HepG2 (cell line): Measurements from ENCODE around the gene TCOF1. TPM values are rescaled to one million over a fixed set of nuclear protein-coding genes. Genes with fewer than 3 reads are reported as not detected.
A peak's percentile ranks its signal among the peaks of the same experiment; 100 is the strongest.

Experiments used
- CEBPG ChIP-seq: IDR thresholded peaks from 2 replicates; pipeline ENCODE4 v1.6.1; 2016
- FOSL1 ChIP-seq: sonication (generic); formaldehyde crosslinking; IDR thresholded peaks from 2 replicates; pipeline ENCODE4 v1.9.0; 2021; ENCODE audit warnings: missing genetic modification reagents, borderline replicate concordance
- FOSL2 ChIP-seq: sonication (generic); formaldehyde crosslinking; IDR thresholded peaks from 2 replicates; pipeline ENCODE4 v1.4.0; 2020; ENCODE audit warnings: missing genetic modification reagents
- NR2F6 ChIP-seq, 2 experiments: IDR thresholded peaks; 2 replicates each; pipeline ENCODE4 v1.6.1; 2016; ENCODE audit warnings: antibody characterized with exemption in 1 of 2, mild to moderate bottlenecking in 1 of 2
- POGZ ChIP-seq: sonication (generic); formaldehyde crosslinking; IDR thresholded peaks from 2 replicates; pipeline ENCODE4 v1.4.0; 2020; ENCODE audit warnings: mild to moderate bottlenecking, missing genetic modification reagents
- RFX1 ChIP-seq: fragments of 450-650 bp; IDR thresholded peaks from 2 replicates; pipeline ENCODE4 v1.6.1; 2017
- RXRA ChIP-seq: sonication (generic); formaldehyde crosslinking; IDR thresholded peaks from 2 replicates; pipeline ENCODE4 v1.5.1; 2020; ENCODE audit warnings: missing genetic modification reagents
- RXRB ChIP-seq: IDR thresholded peaks from 2 replicates; pipeline ENCODE4 v1.6.1; 2016; ENCODE audit warnings: borderline replicate concordance, missing genetic modification reagents, missing compliant biosample characterization
- SMARCC2 ChIP-seq: fragments of 450-650 bp; IDR thresholded peaks from 2 replicates; pipeline ENCODE4 v1.6.1; 2017; ENCODE audit warnings: antibody characterized with exemption, mild to moderate bottlenecking
- TARDBP ChIP-seq: sonication (generic); formaldehyde crosslinking; IDR thresholded peaks from 2 replicates; pipeline ENCODE4 v1.8.0; 2022; ENCODE audit warnings: mild to moderate bottlenecking, missing genetic modification reagents
- XBP1 ChIP-seq: sonication (generic); formaldehyde crosslinking; IDR thresholded peaks from 2 replicates; pipeline ENCODE4 v1.5.0; 2020; ENCODE audit warnings: missing genetic modification reagents
- XRCC5 ChIP-seq: fragments of 200-400 bp; formaldehyde crosslinking; optimal IDR thresholded peaks from 2 replicates; pipeline ENCODE3; 2017; ENCODE audit warnings: mild to moderate bottlenecking, low read length
- ZBTB7A ChIP-seq: sonication (generic); formaldehyde crosslinking; IDR thresholded peaks from 2 replicates; pipeline ENCODE4 v1.8.0; 2022; ENCODE audit warnings: mild to moderate bottlenecking, missing genetic modification reagents
- ZNF207 ChIP-seq: fragments of 450-650 bp; IDR thresholded peaks from 2 replicates; pipeline ENCODE4 v1.6.1; 2016; ENCODE audit warnings: antibody characterized with exemption, borderline replicate concordance
- ZNF224 ChIP-seq: sonication (generic); formaldehyde crosslinking; IDR thresholded peaks from 2 replicates; pipeline ENCODE4 v1.5.0; 2020; ENCODE audit warnings: mild to moderate bottlenecking, missing genetic modification reagents
- ZNF292 ChIP-seq: sonication (generic); formaldehyde crosslinking; IDR thresholded peaks from 2 replicates; pipeline ENCODE4 v1.8.1; 2022; ENCODE audit warnings: mild to moderate bottlenecking, low read depth, missing genetic modification reagents, borderline replicate concordance
- ZNF44 ChIP-seq: sonication (generic); formaldehyde crosslinking; IDR thresholded peaks from 2 replicates; pipeline ENCODE4 v1.5.1; 2020; ENCODE audit warnings: mild to moderate bottlenecking, missing genetic modification reagents
- ZNF772 ChIP-seq: sonication (generic); formaldehyde crosslinking; IDR thresholded peaks from 2 replicates; pipeline ENCODE4 v1.5.0; 2020; ENCODE audit warnings: mild to moderate bottlenecking, missing genetic modification reagents
- ZNF780A ChIP-seq: sonication (generic); formaldehyde crosslinking; IDR thresholded peaks from 2 replicates; pipeline ENCODE4 v1.8.0; 2022; ENCODE audit warnings: mild to moderate bottlenecking, missing genetic modification reagents, moderate library complexity
- ZNF788 ChIP-seq: sonication (generic); formaldehyde crosslinking; IDR thresholded peaks from 2 replicates; pipeline ENCODE4 v1.5.0; 2020; ENCODE audit warnings: mild to moderate bottlenecking, missing genetic modification reagents, borderline replicate concordance
- ZSCAN21 ChIP-seq: sonication (generic); formaldehyde crosslinking; IDR thresholded peaks from 2 replicates; pipeline ENCODE4 v1.8.0; 2022; ENCODE audit warnings: mild to moderate bottlenecking, missing genetic modification reagents, moderate library complexity, borderline replicate concordance
- polyA plus RNA-seq, 8 experiments: library from polyadenylated mRNA; depleted of rRNA in 3 of 8; stranded (reverse) in 7 of 8; unstranded in 1 of 8; fragments of >200 nt; fragmentation: Illumina TruSeq in 4 of 8; extraction: Trizol in 4 of 8; gene quantifications; 2 replicates each; pipeline versions ENCODE4 v1.2.1 to v1.2.3, GENCODE V29; 2011 to 2016; ENCODE audit warnings: low read depth in 4 of 8, missing spikeins in 1 of 8, mixed read lengths in 1 of 8; ENCODE audit not compliant: insufficient read depth in 1 of 8
- total RNA-seq, 5 experiments: library from RNA; depleted of rRNA; stranded (reverse); fragments of >200 nt; fragmentation: Illumina TruSeq; extraction: Trizol; gene quantifications; 2 replicates each; pipeline ENCODE4 v1.2.3, GENCODE V29; 2016; ENCODE audit warnings: low read depth in 1 of 5
- TF ChIP-seq, protein P1 (sequence below): sonication (generic); formaldehyde crosslinking; IDR thresholded peaks from 2 replicates; pipeline ENCODE4 v1.8.0; 2022; ENCODE audit warnings: missing genetic modification reagents, mild to moderate bottlenecking, inconsistent platforms, borderline replicate concordance
- TF ChIP-seq, protein P2 (sequence below): sonication (generic); formaldehyde crosslinking; IDR thresholded peaks from 2 replicates; pipeline ENCODE4 v1.5.1; 2020; ENCODE audit warnings: mild to moderate bottlenecking, missing genetic modification reagents, moderate library complexity
- TF ChIP-seq, protein P3 (sequence below), 2 experiments: fragments of 450-650 bp in 1 of 2; sonication (generic) in 1 of 2; formaldehyde crosslinking; IDR thresholded peaks; 2 replicates each; pipeline versions ENCODE4 v1.5.0 to v1.8.0; 2020 to 2022; ENCODE audit warnings: mild to moderate bottlenecking in 1 of 2, missing genetic modification reagents in 1 of 2

Gene TCOF1
- total and polyA plus RNA-seq, 2 of the 13 experiments (the other 11 are each of a cell fraction or from before 2014, with no cell fraction given) = 10.1 to 41.6 TPM

DNA sequence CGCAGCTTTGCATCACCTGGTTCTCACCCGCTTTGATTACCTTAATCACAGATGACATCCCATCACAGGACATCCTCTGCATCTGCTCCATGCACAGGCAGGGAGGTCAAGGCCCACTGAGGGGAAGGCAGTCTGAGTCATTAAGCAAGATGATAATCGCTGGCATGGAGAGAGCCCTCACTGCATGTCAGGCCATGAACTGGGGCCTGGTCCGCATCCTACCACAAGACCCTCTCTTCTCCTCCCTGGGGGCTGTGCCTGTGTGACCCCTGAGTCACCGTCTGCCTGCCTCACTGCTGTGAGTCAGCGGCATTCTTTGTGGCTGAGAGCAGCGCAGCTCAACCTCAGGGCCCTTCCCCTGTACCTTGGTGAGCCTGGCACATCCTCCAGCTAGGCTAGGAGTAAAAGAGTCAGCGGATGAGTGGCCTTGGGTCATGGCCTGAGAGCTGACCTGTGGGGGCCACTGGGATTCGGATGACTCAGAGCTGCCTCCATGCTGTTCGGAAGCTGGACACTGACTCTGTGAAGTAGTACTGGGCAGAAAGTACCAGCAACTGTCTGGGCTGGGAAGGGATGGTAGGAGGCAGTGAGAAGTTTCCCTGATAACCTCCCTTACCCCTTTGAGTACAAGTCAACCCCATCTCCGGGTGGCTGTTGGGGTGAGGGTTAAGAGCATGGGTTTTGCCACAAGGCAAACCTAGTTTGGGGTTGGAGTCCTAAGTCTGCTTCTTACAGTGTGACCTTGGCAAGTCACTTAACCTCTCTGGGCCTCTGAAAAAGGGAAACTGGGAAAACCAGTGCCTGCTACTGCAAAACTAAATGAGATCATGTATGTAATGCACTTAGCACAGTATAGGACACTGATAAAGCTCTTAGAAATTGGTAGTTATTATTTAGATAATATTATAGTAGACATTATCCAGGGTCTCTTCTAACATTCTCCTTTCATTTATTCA, 40.2 kb upstream of the TCOF1 start (continued):
- TF ChIP-seq, protein P1, sequence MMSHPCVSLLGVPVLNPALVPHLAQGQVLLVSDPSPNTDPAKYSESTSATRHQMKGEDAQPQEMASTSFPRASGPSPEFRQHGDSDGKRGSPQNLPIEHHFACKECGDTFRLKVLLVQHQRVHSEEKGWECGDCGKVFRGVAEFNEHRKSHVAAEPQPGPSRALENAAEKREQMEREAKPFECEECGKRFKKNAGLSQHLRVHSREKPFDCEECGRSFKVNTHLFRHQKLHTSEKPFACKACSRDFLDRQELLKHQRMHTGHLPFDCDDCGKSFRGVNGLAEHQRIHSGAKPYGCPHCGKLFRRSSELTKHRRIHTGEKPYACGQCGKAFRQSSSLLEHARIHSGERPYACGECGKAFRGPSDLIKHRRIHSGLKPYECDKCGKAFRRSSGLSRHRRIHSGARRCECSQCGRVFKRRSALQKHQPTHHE = no peak
- no peak for TF ChIP-seq RFX1
- TF ChIP-seq NR2F6 (IDR thresholded peaks at IDR 0.05) = peak; percentile 87
- peak; percentile 87 for TF ChIP-seq NR2F6 (CRISPR knock-in tag; IDR thresholded peaks at IDR 0.05)
- no peak for TF ChIP-seq ZNF780A (CRISPR knock-in tag)
- peak; percentile 95 for TF ChIP-seq RXRA (CRISPR knock-in tag)
- TF ChIP-seq ZNF292 (CRISPR knock-in tag) = 0 out of 2 replicates have a peak, but pooled peaks have one; percentile 24
- TF ChIP-seq FOSL2 (CRISPR knock-in tag) = peak; percentile 97
- TF ChIP-seq ZNF224 (CRISPR knock-in tag) = no peak
- TF ChIP-seq ZNF207 = no peak
- TF ChIP-seq, protein P2, sequence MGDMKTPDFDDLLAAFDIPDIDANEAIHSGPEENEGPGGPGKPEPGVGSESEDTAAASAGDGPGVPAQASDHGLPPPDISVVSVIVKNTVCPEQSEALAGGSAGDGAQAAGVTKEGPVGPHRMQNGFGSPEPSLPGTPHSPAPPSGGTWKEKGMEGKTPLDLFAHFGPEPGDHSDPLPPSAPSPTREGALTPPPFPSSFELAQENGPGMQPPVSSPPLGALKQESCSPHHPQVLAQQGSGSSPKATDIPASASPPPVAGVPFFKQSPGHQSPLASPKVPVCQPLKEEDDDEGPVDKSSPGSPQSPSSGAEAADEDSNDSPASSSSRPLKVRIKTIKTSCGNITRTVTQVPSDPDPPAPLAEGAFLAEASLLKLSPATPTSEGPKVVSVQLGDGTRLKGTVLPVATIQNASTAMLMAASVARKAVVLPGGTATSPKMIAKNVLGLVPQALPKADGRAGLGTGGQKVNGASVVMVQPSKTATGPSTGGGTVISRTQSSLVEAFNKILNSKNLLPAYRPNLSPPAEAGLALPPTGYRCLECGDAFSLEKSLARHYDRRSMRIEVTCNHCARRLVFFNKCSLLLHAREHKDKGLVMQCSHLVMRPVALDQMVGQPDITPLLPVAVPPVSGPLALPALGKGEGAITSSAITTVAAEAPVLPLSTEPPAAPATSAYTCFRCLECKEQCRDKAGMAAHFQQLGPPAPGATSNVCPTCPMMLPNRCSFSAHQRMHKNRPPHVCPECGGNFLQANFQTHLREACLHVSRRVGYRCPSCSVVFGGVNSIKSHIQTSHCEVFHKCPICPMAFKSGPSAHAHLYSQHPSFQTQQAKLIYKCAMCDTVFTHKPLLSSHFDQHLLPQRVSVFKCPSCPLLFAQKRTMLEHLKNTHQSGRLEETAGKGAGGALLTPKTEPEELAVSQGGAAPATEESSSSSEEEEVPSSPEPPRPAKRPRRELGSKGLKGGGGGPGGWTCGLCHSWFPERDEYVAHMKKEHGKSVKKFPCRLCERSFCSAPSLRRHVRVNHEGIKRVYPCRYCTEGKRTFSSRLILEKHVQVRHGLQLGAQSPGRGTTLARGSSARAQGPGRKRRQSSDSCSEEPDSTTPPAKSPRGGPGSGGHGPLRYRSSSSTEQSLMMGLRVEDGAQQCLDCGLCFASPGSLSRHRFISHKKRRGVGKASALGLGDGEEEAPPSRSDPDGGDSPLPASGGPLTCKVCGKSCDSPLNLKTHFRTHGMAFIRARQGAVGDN (CRISPR knock-in tag) = peak; percentile 75
- no peak for TF ChIP-seq ZNF44
- TF ChIP-seq XRCC5 = peak; percentile 58
- TF ChIP-seq, protein P3, sequence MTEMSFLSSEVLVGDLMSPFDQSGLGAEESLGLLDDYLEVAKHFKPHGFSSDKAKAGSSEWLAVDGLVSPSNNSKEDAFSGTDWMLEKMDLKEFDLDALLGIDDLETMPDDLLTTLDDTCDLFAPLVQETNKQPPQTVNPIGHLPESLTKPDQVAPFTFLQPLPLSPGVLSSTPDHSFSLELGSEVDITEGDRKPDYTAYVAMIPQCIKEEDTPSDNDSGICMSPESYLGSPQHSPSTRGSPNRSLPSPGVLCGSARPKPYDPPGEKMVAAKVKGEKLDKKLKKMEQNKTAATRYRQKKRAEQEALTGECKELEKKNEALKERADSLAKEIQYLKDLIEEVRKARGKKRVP (CRISPR knock-in tag; IDR thresholded peaks at IDR 0.05) = 0 out of 4 replicates have a peak, but pooled peaks of 1 of the 2 experiments have one; percentile 34
- TF ChIP-seq POGZ (CRISPR knock-in tag) = peak; percentile 63
- no peak for TF ChIP-seq ZNF772 (CRISPR knock-in tag)
- peak; percentile 70 for TF ChIP-seq FOSL1 (CRISPR knock-in tag)
- TF ChIP-seq RXRB (CRISPR knock-in tag) = peak; percentile 76; the same call in 1 of the 2 replicates
- 0 out of 2 replicates have a peak, but pooled peaks have one; percentile 11 for TF ChIP-seq TARDBP (CRISPR knock-in tag)
- peak; percentile 38; the same call in 1 of the 2 replicates for TF ChIP-seq ZNF788 (CRISPR knock-in tag)
- TF ChIP-seq ZBTB7A (CRISPR knock-in tag) = peak; percentile 85; the same call in 1 of the 2 replicates
- peak; percentile 55 for TF ChIP-seq ZSCAN21 (CRISPR knock-in tag)
- 0 out of 2 replicates have a peak, but pooled peaks have one; percentile 4 for TF ChIP-seq CEBPG (CRISPR knock-in tag)
- no peak for TF ChIP-seq XBP1 (CRISPR knock-in tag)
- TF ChIP-seq SMARCC2 = no peak
